Uterus (tissue), 2 donors: ENCODE measurements around the gene OR2AP1.

Experiments used
- CTCF ChIP-seq, 4 experiments: fragments of 200-600 bp in 2 of 4; fragments of 450-650 bp in 2 of 4; sonication (generic) in 2 of 4; IDR thresholded peaks; one replicate each; pipeline ENCODE4 v1.5.1; 2016 to 2019; ENCODE audit warnings: antibody characterized with exemption in 4 of 4, mild to moderate bottlenecking in 2 of 4, moderate library complexity in 1 of 4
- POLR2A ChIP-seq, 2 donors: fragments of 450-650 bp; IDR thresholded peaks; one replicate each; pipeline ENCODE4 v1.6.1; 2016; ENCODE audit warnings: antibody characterized with exemption in 2 of 2, mild to moderate bottlenecking in 1 of 2, moderate library complexity in 1 of 2

- no peak for TF ChIP-seq CTCF (IDR thresholded peaks at IDR 0.05)
- no peak for TF ChIP-seq POLR2A (IDR thresholded peaks at IDR 0.05)
Observed at GRCh38 chr12:55614764-55615163, 42.5 kb downstream of the OR2AP1 start.
